Measurements from ENCODE around the gene MPHOSPH10.
"Not testable (repeated sequence)": the region's sequence is repeated elsewhere in the genome, so short reads cannot be mapped to it uniquely, and the experiment has no call there.

MPHOSPH10 gene

DNA sequence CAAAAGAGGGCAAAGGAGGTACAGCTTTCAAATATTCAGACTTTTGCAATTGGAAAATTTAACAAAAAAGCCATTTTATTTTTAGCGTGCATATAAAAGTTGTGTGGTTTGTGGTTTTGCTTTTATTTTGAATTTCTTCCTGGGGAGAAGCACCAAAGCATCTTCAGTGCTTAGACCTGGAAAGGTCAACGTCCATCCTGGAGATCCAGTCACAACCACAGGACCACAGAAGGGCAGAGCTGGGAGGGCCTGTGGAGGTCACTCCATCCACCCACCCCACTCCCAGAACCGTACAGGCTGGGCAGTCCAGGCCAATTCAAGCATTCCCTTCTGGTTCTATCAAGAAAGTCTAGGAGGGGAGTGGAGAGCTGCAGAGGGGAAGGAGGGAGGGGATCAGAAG, 43.8 kb downstream of the MPHOSPH10 start:
- no peak for DNase-seq

GRCh38 chr2:71178836-71179235, 48.4 kb downstream of the MPHOSPH10 start:
- not testable (repeated sequence) for DNase-seq

DNA sequence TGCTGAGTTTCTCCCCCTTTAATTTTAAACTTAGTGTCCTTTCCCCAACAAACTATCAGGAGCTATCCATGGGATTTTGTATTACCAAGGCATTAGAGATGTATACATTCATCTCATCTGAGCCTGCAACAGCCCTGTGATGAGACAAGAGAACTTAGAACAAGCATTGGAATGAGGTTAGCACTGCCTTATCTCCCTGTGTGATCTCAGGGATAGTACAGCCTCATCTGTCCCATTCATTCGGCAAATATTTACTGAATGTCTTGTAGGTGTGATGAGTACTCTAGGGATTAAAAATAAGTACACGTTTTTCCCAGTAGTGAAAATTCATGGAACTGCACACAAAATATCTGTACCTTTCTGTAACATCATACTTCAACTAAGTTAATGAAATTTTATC, 50.9 kb downstream of the MPHOSPH10 start:
- no peak for DNase-seq

DNA sequence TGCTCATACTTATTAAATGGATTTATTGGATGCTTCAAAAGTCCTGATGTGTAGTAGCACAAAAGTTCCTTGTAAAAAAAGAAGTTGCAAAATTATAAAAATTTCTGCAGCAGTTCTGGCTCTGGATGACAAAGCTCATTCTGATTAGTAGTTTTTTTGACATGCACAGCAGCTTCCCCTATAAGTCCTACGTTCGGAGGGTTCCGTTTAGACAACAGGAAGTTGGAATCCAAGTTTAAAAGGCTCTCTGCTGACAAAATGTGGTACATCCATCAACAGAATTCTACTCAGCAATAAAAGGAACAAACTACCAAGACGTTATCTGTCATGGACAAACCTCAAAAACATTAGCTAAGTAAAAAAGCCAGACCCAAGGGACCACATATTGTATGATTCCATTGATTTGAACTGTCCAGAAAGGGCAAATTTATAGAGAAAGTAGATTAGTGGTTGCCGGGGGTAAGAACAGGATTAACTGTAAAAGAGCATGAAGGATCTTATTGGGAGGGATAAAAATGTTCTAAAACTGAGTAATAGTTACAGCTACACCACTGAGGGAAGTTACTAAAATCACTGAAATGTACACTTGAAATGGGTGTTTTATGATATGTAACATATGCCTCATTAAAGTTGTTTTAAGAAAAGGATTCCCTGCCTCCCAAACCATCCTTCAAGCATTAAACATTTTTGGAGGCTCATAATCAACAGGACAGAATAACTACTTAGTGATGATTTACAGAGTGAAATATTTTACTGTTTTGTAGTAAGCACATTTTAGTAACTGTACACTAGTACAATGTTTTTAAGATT, 53.1 kb downstream of the MPHOSPH10 start:
- DNase-seq, result not testable (repeated sequence)

GRCh38 chr2:71186973-71187372, 56.5 kb downstream of the MPHOSPH10 start:
- no peak for DNase-seq

GRCh38 chr2:71187589-71187988, 57.2 kb downstream of the MPHOSPH10 start:
- DNase-seq, result no peak

DNA sequence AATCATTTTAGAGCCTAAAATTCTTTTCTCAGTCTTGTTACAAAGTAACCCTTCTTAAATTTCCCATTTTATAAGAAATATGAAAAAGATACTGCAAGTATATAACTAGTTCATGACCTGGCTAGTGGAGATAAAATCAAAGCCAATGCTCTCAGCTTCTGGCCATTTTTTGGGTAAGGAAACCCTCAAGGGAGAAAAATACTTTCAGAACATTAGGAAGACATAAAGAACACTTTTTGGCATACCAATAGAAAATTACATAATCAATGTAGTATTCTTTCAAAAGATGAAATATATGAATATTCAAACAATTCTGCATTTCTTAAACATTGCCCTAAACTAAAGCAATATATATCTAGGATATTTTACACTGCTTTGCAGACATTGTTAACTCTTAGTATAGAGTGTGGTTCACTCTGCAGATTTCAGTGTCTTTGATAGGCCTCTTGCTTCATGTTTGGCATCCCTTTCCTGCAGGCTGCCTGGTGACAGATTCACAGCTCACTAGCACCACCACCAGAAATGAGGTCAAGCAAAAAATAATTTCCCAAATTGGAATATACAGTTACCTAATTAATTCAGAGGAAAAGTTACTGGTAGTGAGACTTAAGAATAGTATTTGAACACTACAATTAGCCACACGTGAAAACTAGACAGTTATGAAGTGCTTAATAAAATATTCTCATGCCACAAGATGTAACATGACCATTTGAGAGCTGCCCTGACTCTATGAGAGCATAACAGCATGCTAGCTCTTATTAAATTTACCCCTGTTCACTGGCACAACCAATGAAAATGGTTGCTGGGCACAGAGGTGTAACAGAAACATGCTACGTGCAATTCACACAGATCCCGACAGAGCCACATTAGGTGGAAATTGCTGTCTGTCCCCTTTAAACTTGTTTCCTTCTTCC, 60.5 kb downstream of the MPHOSPH10 start:
- no peak for DNase-seq

GRCh38 chr2:71191570-71191943, 61.1 kb downstream of the MPHOSPH10 start:
- DNase-seq, result no peak
